GM06990 (cell line): ENCODE measurements around the gene RFTN1.

Source experiments
- DNase-seq: peaks from one replicate; pipeline ENCODE4 v3.0.0-alpha.2; 2011; ENCODE audit not compliant: insufficient read length; ENCODE audit errors: extremely low read depth
- H3K27me3 ChIP-seq: replicated peaks from 2 replicates; pipeline ENCODE4 v1.6.0; 2011; ENCODE audit warnings: low read length; ENCODE audit not compliant: control insufficient read depth, insufficient read depth
- H3K36me3 ChIP-seq: 2 replicates; pipeline ENCODE4 v1.5.1; 2011; ENCODE audit warnings: low read length; ENCODE audit not compliant: control insufficient read depth, insufficient read depth
- H3K4me3 ChIP-seq: replicated peaks from 2 replicates; pipeline ENCODE4 v1.5.1; 2011; ENCODE audit warnings: low read depth, mild to moderate bottlenecking, control low read depth, low read length
- CTCF ChIP-seq: IDR thresholded peaks from 2 replicates; pipeline ENCODE4 v1.5.1; 2011; ENCODE audit warnings: low read length, control low read depth, mild to moderate bottlenecking, inconsistent platforms; ENCODE audit not compliant: insufficient read depth, poor library complexity, severe bottlenecking

Gene RFTN1

GRCh38 chr3:16513141-16514020 is at the start of gene RFTN1:
Gene RFTN1, minus strand, starts transcription at chr3:16513699. Its CDS starts 19,830 bp downstream, at chr3:16493869.
- H3K27me3 ChIP-seq: no peaks in the 10 kb centered on the region
- TF ChIP-seq CTCF: no peak

DNA sequence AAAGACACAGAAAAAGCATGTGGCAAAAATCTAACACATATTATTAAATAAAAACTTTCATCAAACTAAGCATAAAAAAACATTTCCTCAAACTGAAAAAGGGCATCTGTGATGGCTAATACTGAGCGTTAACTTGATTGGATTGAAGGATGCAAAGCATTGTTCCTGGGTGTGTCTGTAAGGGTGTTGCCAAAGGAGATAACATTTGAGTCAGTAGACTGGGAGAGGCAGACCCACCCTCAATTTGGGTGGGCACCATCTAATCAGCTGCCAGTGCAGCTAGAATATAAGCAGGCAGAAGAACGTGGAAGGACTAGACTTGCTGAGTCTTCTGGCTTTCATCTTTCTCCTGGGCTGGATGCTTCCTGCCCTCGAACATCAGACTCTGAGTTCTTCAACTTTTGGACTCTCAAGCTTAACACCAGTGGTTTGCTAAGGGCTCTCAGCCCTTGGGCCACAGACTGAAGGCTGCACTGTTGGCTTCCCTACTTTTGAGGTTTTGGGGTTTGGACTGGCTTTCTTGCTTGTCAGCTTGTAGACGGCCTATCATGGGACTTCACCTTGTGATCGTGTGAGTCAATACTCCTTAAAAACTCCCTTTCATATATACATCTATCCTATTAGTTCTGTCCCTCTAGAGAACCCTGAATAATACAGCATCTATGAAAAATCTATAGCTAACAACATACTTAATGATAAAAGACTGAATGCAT is 46.3 kb upstream of the RFTN1 start:
- Histone ChIP-seq H3K27me3 (no peaks in the 10 kb centered on the region), H3K36me3 (no peaks in the 10 kb centered on the region), H3K4me3 (no peak overlapping the region)
- TF ChIP-seq CTCF: no peak
- no peak for DNase-seq

More at GRCh38 chr3:16513141-16514020, at the start of gene RFTN1:
- Histone ChIP-seq H3K4me3 (peak within 1 kb of the TSS; percentile 82), H3K36me3 (no peaks in the 10 kb centered on the region)
- DNase-seq: peak; percentile 80

DNA sequence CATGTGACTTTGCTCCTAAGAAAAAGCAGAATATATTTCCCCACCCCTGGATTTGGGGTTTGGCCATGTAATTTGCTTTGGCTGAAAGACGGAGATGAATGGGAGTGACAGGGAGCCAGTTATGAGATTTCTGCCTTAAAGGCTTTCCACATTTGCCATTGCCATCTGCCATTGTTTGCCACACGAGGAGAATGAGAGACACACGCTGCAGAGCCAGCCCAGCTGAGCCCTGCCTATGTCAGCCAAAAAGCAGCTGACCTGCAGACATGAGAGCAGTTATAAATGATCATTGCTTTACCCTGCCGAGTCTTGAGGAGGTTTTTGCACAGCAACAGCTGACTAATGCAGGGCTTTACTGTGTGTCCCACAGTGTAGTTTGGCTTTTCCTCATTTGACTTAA is 40.6 kb upstream of the RFTN1 start:
- no peak for TF ChIP-seq CTCF
- H3K36me3 ChIP-seq: no peaks in the 10 kb centered on the region
- no peak overlapping the region for H3K4me3 ChIP-seq
- DNase-seq: no peak
- H3K27me3 ChIP-seq: no peaks in the 10 kb centered on the region

GRCh38 chr3:16552757-16553156 is 39.3 kb upstream of the RFTN1 start:
- Histone ChIP-seq H3K27me3 (no peaks in the 10 kb centered on the region), H3K36me3 (no peaks in the 10 kb centered on the region), H3K4me3 (no peak overlapping the region)
- TF ChIP-seq CTCF: no peak
- DNase-seq: no peak

- H3K36me3 ChIP-seq: no peaks in the 10 kb centered on the region
- H3K4me3 ChIP-seq: no peak overlapping the region
- no peak for TF ChIP-seq CTCF
- DNase-seq: no peak
- no peaks in the 10 kb centered on the region for H3K27me3 ChIP-seq
Observed at GRCh38 chr3:16551342-16551976, 38.0 kb upstream of the RFTN1 start.
